K562 (cell line): ENCODE measurements around the gene AHCYL2. TPM values are rescaled to one million over a fixed set of nuclear protein-coding genes. Genes with fewer than 3 reads are reported as not detected.

Experiments used
- ATAC-seq: fragments of 200-7000 bp; cut with Tn5 transposase; 3 replicates; pipeline ENCODE4 v1.9.1; 2020; ENCODE audit warnings: moderate library complexity
- BruUV-seq: library from RNA; stranded (reverse); fragments of 400-500 nt; replicated peaks from 2 replicates; lab custom pipeline; 2021; lab: Mats Ljungman, UMichigan
- CTCF ChIA-PET: fragments of 300-600 bp; formaldehyde crosslinking; extraction: SDS; loops from one replicate; lab custom pipeline; 2021; ENCODE audit warnings: low intra/inter-chr PET ratio; lab: Yijun Ruan, JAX
- POLR2A ChIA-PET: fragments of 300-600, 350-650 bp; sonication (Branson Sonifier 250); formaldehyde crosslinking; extraction: SDS; loops from one replicate; lab custom pipeline; 2021; ENCODE audit warnings: antibody characterized with exemption, inconsistent platforms; lab: Yijun Ruan, JAX
- DNase-seq, 4 experiments: peaks; one replicate each; pipeline versions ENCODE4 v3.0.0 to v3.0.0-alpha.2; 2011 to 2018; ENCODE audit warnings: low spot score in 3 of 4, mixed read lengths in 3 of 4; ENCODE audit errors: extremely low read depth in 1 of 4
- FAIRE-seq: peaks from 2 replicates; lab custom pipeline; 2011; peaks lifted over from hg19 to GRCh38; lab: Jason Lieb, UNC
- H2AFZ ChIP-seq: 2 replicates; pipeline ENCODE4 v1.6.0; 2011; ENCODE audit warnings: low read depth, low read length, control low read depth, inconsistent platforms
- H3K27ac ChIP-seq: fragments of 200-600 bp; 3 replicates; pipeline ENCODE4 v1.8.0; 2011; ENCODE audit warnings: low read depth, mild to moderate bottlenecking, control low read depth, inconsistent platforms, low read length, moderate library complexity, mixed read lengths; ENCODE audit errors: extremely low read depth
- H3K27me3 ChIP-seq, 2 experiments: fragments of 300-600 bp in 1 of 2; 2 replicates in 1 of 2; 3 replicates in 1 of 2; pipeline versions ENCODE4 v1.6.0 to v1.8.0; 2011; ENCODE audit warnings: inconsistent platforms in 2 of 2, low read length in 2 of 2, mild to moderate bottlenecking in 1 of 2, mixed read lengths in 1 of 2, moderate library complexity in 1 of 2; ENCODE audit not compliant: control insufficient read depth in 2 of 2, insufficient read depth in 2 of 2
- H3K36me3 ChIP-seq: fragments of 300-600 bp; 3 replicates; pipeline ENCODE4 v1.8.0; 2011; ENCODE audit warnings: mild to moderate bottlenecking, low read length, inconsistent platforms; ENCODE audit not compliant: control insufficient read depth, insufficient read depth
- H3K4me1 ChIP-seq, 2 experiments: fragments of 200-600 bp in 1 of 2; replicated peaks in 1 of 2; 2 replicates in 1 of 2; 3 replicates in 1 of 2; pipeline versions ENCODE4 v1.5.1 to v1.8.0; 2011; ENCODE audit warnings: inconsistent platforms in 2 of 2, low read length in 2 of 2, mild to moderate bottlenecking in 1 of 2, mixed read lengths in 1 of 2, moderate library complexity in 1 of 2; ENCODE audit not compliant: control insufficient read depth in 2 of 2, insufficient read depth in 2 of 2
- H3K4me2 ChIP-seq: 2 replicates; pipeline ENCODE4 v1.6.1; 2011; ENCODE audit warnings: low read length, control low read depth, inconsistent platforms, mixed read lengths; ENCODE audit not compliant: insufficient read depth
- H3K4me3 ChIP-seq: fragments of 200-600 bp; sonication (generic), shearing (Covaris generic); 2 replicates; pipeline ENCODE4 v1.5.1; 2016; ENCODE audit warnings: control low read depth, inconsistent platforms
- H3K79me2 ChIP-seq: fragments of 200-600 bp; 3 replicates; pipeline ENCODE4 v1.8.0; 2011; ENCODE audit warnings: low read length, inconsistent platforms; ENCODE audit not compliant: control insufficient read depth, insufficient read depth
- H3K9ac ChIP-seq, 2 experiments: 2 replicates each; pipeline versions ENCODE4 v1.6.0 to v1.6.1; 2011; ENCODE audit warnings: low read depth in 2 of 2, low read length in 2 of 2, control low read depth in 1 of 2, inconsistent platforms in 1 of 2, mild to moderate bottlenecking in 1 of 2, mixed read lengths in 1 of 2; ENCODE audit not compliant: insufficient read depth in 1 of 2
- H3K9me1 ChIP-seq: one replicate; pipeline ENCODE4 v1.6.0; 2011; ENCODE audit warnings: inconsistent platforms, mild to moderate bottlenecking, low read length, moderate library complexity; ENCODE audit not compliant: control insufficient read depth, insufficient read depth
- H3K9me3 ChIP-seq: replicated peaks from 2 replicates; pipeline ENCODE4 v1.5.1; 2011; ENCODE audit warnings: low read depth, low read length, inconsistent platforms; ENCODE audit not compliant: control insufficient read depth, insufficient read depth
- H4K20me1 ChIP-seq: replicated peaks from 2 replicates; pipeline ENCODE4 v1.6.1; 2011; ENCODE audit warnings: low read length, inconsistent platforms, mixed read lengths; ENCODE audit not compliant: control insufficient read depth, insufficient read depth
- CBX2 ChIP-seq: fragments of 200-600 bp; sonication (generic); IDR thresholded peaks from one replicate; pipeline ENCODE4 v1.6.1; 2012; ENCODE audit warnings: mild to moderate bottlenecking, low read length, inconsistent platforms; ENCODE audit not compliant: insufficient read depth, poor library complexity, severe bottlenecking
- IRF9 ChIP-seq: fragments of 450-650 bp; IDR thresholded peaks from 2 replicates; pipeline ENCODE4 v1.6.1; 2016; ENCODE audit warnings: missing biosample characterization, missing genetic modification characterization
- JUN ChIP-seq, 2 experiments: sonication (generic) in 1 of 2; formaldehyde crosslinking in 1 of 2; IDR thresholded peaks; 2 replicates each; pipeline versions ENCODE4 v1.6.1 to v1.8.0; 2012 to 2022; ENCODE audit warnings: borderline replicate concordance in 2 of 2, mild to moderate bottlenecking in 2 of 2, improper control_type of control experiment in 1 of 2, low read depth in 1 of 2, low read length in 1 of 2, missing genetic modification reagents in 1 of 2
- JUND ChIP-seq, 2 experiments: IDR thresholded peaks; 2 replicates in 1 of 2; 3 replicates in 1 of 2; pipeline ENCODE4 v1.6.1; 2011; ENCODE audit warnings: borderline replicate concordance in 2 of 2, low read depth in 2 of 2, low read length in 2 of 2, improper control_type of control experiment in 1 of 2, missing biosample characterization in 1 of 2, missing genetic modification characterization in 1 of 2, missing genetic modification reagents in 1 of 2
- KLF16 ChIP-seq: IDR thresholded peaks from 2 replicates; pipeline ENCODE4 v1.6.1; 2016; ENCODE audit warnings: antibody characterized with exemption
- MAZ ChIP-seq, 2 experiments: fragments of 450-650 bp in 1 of 2; sonication (generic) in 1 of 2; formaldehyde crosslinking; IDR thresholded peaks in 1 of 2; conservative IDR thresholded peaks in 1 of 2; 2 replicates each; pipeline versions ENCODE4 v1.4.0 to v1.5.0; 2020; ENCODE audit warnings: mild to moderate bottlenecking in 1 of 2, missing genetic modification reagents in 1 of 2
- MCM3 ChIP-seq: fragments of 450-650 bp; IDR thresholded peaks from 2 replicates; pipeline ENCODE4 v1.6.1; 2016
- RNF219 ChIP-seq: fragments of 250-450 bp; sonication (Bioruptor Pico); IDR thresholded peaks from 2 replicates; pipeline ENCODE4 v1.5.0; 2022; ENCODE audit warnings: mild to moderate bottlenecking
- TCF3 ChIP-seq: sonication (generic); formaldehyde crosslinking; IDR thresholded peaks from 2 replicates; pipeline ENCODE4 v1.4.0; 2020; ENCODE audit warnings: mild to moderate bottlenecking, missing genetic modification reagents
- USF1 ChIP-seq: sonication (generic); formaldehyde crosslinking; IDR thresholded peaks from 2 replicates; pipeline ENCODE4 v1.9.0; 2022; ENCODE audit warnings: mild to moderate bottlenecking, missing genetic modification reagents
- WGBS: fragments of 100-300 bp; shearing (Covaris generic); methylation state at CpG from one replicate; pipeline ENCODE4 v1.1.6; 2016; ENCODE audit warnings: low coverage, mixed read lengths; ENCODE audit not compliant: insufficient coverage; ENCODE audit errors: missing lambda C conversion rate; 5-methylcytosine and 5-hydroxymethylcytosine counted together
- in situ Hi-C: fragments of 300-500 bp; cut with MboI; formaldehyde crosslinking; loops from 4 replicates; pipeline ENCODE4 v1.15.0; 2018; ENCODE audit warnings: inconsistent platforms, mixed read lengths
- intact Hi-C: fragments of 100-400 bp; cut with micrococcal nuclease; formaldehyde crosslinking; loops from 2 replicates; pipeline ENCODE4 v1.14.2; 2022
- polyA plus RNA-seq, 8 experiments: library from polyadenylated mRNA; depleted of rRNA in 4 of 8; stranded (reverse) in 5 of 8; unstranded in 3 of 8; fragments of >200 nt; fragmentation: Nextera tagmentation in 2 of 8; fragmentation: Illumina TruSeq in 1 of 8; extraction: Ambion mirVana in 2 of 8; extraction: Trizol in 1 of 8; gene quantifications; 2 replicates each; pipeline versions ENCODE4 v1.2.1 to v1.2.3, GENCODE V29; 2011 to 2014; ENCODE audit warnings: inconsistent platforms in 1 of 8, missing spikeins in 1 of 8
- total RNA-seq, 7 experiments: library from RNA; depleted of rRNA in 6 of 7; stranded (reverse); fragments of >200 nt in 6 of 7; fragmentation: Illumina TruSeq in 2 of 7; extraction: Trizol in 2 of 7; gene quantifications; 2 replicates each; pipeline versions ENCODE4 v1.2.1 to v1.2.3, GENCODE V29; 2011 to 2021; ENCODE audit warnings: low replicate concordance in 1 of 7
- TF ChIP-seq, protein P1 (sequence below): fragments of 250-450 bp; sonication (Bioruptor Pico); IDR thresholded peaks from 2 replicates; pipeline ENCODE4 v1.8.0; 2021; ENCODE audit warnings: borderline replicate concordance, mild to moderate bottlenecking, moderate library complexity; ENCODE audit not compliant: poor library complexity, severe bottlenecking

Gene AHCYL2
- total and polyA plus RNA-seq, 9 of the 15 experiments (the other 6 are each of a cell fraction or from before 2014, with no cell fraction given): 0.93 to 10.5 (median 5.2) TPM

- no peak for TF ChIP-seq RNF219 (CRISPR knock-in tag)
- no peak for TF ChIP-seq JUND (IDR thresholded peaks at IDR 0.05; ENCODE audit: borderline replicate concordance, low read depth, low read length)
- no peak for TF ChIP-seq JUND (tag; IDR thresholded peaks at IDR 0.05; ENCODE audit: borderline replicate concordance, low read depth, low read length)
Observed at GRCh38 chr7:129469930-129470329, 245.1 kb downstream of the AHCYL2 start (continued).

DNA sequence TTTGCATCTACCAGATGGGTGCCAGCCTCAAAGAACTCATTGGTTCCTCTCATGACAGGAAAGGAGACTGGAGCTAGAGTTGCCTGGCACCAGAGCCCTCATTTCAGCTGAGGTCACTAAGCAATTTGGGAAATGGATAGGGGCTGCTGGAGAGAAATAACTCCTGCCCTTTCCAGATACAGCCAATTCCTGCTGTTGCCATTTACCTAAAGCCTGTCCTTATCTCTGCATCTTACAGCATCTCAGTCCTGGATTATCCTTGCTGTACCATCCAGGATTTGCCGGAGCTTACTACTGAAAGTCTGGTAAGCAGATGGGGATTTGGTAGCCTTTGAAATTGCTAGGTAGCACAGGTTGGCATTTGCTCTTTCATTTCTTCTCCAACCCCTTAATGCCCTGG, 245.6 kb downstream of the AHCYL2 start:
- no peak overlapping the region for H3K4me2 ChIP-seq
- intact Hi-C loops: loop anchor here (5.0 kb wide), 1 partner anchor 357 kb away; no protein-coding TSS in a partner anchor
- no peak overlapping the region for H3K9ac ChIP-seq
- H4K20me1 ChIP-seq: no peaks in the 10 kb centered on the region
- BruUV-seq: no TSS peak
- H3K9me3 ChIP-seq: no peaks in the 10 kb centered on the region
- ChIA-PET POLR2A (interaction anchor here (0.9 to 1.5 kb wide), 5 partner anchors 9 to 173 kb away, joined by 3 to 6 read pairs (median 4); no protein-coding TSS in a partner anchor), CTCF (interaction anchor here (3.5 to 5.5 kb wide), 3 partner anchors 101 to 252 kb away, joined by 44 to 80 read pairs (median 60); no protein-coding TSS in a partner anchor)
- ATAC-seq (no peak), DNase-seq (no peak), FAIRE-seq (no peak)
- H3K36me3 ChIP-seq: peaks cover 92% of the 10 kb centered on the region
- no peaks in the 10 kb centered on the region for H3K9me1 ChIP-seq
- no peaks in the 10 kb centered on the region for H3K27me3 ChIP-seq
- no peak overlapping the region for H3K27ac ChIP-seq
- H2AFZ ChIP-seq: no peak overlapping the region
- no peaks in the 10 kb centered on the region for H3K4me1 ChIP-seq
- 95% methylated on average over 1 of the region's 1 CpG for WGBS
- no peaks in the 10 kb centered on the region for H3K79me2 ChIP-seq
- H3K4me3 ChIP-seq: no peak overlapping the region
- in situ Hi-C loops: loop anchor here (5.0 kb wide), 1 partner anchor 248 kb away; no protein-coding TSS in a partner anchor
- no peak for TF ChIP-seq KLF16
- no peak for TF ChIP-seq MCM3
- TF ChIP-seq MAZ (CRISPR knock-in tag; conservative IDR thresholded peaks at IDR 0.05 in 1 of 2, IDR thresholded peaks at IDR 0.05 in 1 of 2): no peak
- no peak for TF ChIP-seq TCF3
- TF ChIP-seq USF1 (CRISPR knock-in tag): no peak
- no peak for TF ChIP-seq CBX2
- TF ChIP-seq JUN (IDR thresholded peaks at IDR 0.05; ENCODE audit: borderline replicate concordance, low read depth, low read length): no peak
- TF ChIP-seq JUN (CRISPR knock-in tag; IDR thresholded peaks at IDR 0.05; ENCODE audit: borderline replicate concordance): no peak
- TF ChIP-seq, protein P1, sequence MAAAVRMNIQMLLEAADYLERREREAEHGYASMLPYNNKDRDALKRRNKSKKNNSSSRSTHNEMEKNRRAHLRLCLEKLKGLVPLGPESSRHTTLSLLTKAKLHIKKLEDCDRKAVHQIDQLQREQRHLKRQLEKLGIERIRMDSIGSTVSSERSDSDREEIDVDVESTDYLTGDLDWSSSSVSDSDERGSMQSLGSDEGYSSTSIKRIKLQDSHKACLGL (CRISPR knock-in tag): no peak
- no peak for TF ChIP-seq IRF9 (tag)
